Neural progenitor cell (in vitro differentiated cells): ENCODE results near the gene SPOP. TPM values are rescaled to one million over a fixed set of nuclear protein-coding genes. Genes with fewer than 3 reads are reported as not detected.
A peak's percentile ranks its signal among the peaks of the same experiment; 100 is the strongest.
"Not testable (repeated sequence)": the region's sequence is repeated elsewhere in the genome, so short reads cannot be mapped to it uniquely, and the experiment has no call there.

ENCODE experiments used
- DNase-seq: peaks from one replicate; pipeline ENCODE4 v3.0.0-alpha.2; 2016; ENCODE audit warnings: low spot score
- H2AFZ ChIP-seq: fragments of 200-600 bp; sonication (generic); replicated peaks from 2 replicates; pipeline ENCODE4 v1.6.1; 2016; ENCODE audit warnings: antibody characterized with exemption
- H3F3A ChIP-seq: fragments of 200-600 bp; sonication (generic); 2 replicates; pipeline ENCODE4 v1.6.1; 2016; ENCODE audit warnings: antibody characterized with exemption, low read depth
- H3K27ac ChIP-seq: fragments of 200-600 bp; sonication (generic); 2 replicates; pipeline ENCODE4 v1.5.1; 2016; ENCODE audit warnings: mild to moderate bottlenecking
- H3K27me3 ChIP-seq: fragments of 200-600 bp; sonication (generic); 2 replicates; pipeline ENCODE4 v1.6.1; 2016; ENCODE audit warnings: mild to moderate bottlenecking, moderate library complexity
- H3K36me3 ChIP-seq: fragments of 200-600 bp; sonication (generic); 2 replicates; pipeline ENCODE4 v1.5.1; 2016
- H3K4me1 ChIP-seq: fragments of 200-600 bp; sonication (generic); 2 replicates; pipeline ENCODE4 v1.6.1; 2016; ENCODE audit warnings: mixed run types
- H3K4me2 ChIP-seq: fragments of 200-600 bp; sonication (generic); 2 replicates; pipeline ENCODE4 v1.6.1; 2016
- H3K4me3 ChIP-seq: fragments of 200-600 bp; sonication (generic); 2 replicates; pipeline ENCODE4 v1.5.1; 2016
- H3K79me2 ChIP-seq: fragments of 200-600 bp; sonication (generic); 2 replicates; pipeline ENCODE4 v1.6.1; 2016; ENCODE audit warnings: low read depth
- H3K9ac ChIP-seq: fragments of 200-600 bp; sonication (generic); 2 replicates; pipeline ENCODE4 v1.6.1; 2016
- H3K9me3 ChIP-seq: fragments of 200-600 bp; sonication (generic); 2 replicates; pipeline ENCODE4 v1.5.1; 2016; ENCODE audit warnings: low read depth
- H4K20me1 ChIP-seq: fragments of 200-600 bp; sonication (generic); 2 replicates; pipeline ENCODE4 v1.6.1; 2016; ENCODE audit warnings: low read depth
- H3K27ac Mint-ChIP-seq: 3 replicates; pipeline ENCODE4 v1.8.0; 2021; ENCODE audit warnings: mixed read lengths
- H3K27me3 Mint-ChIP-seq: 2 replicates; pipeline ENCODE4 v1.8.0; 2022; ENCODE audit warnings: low read depth, mild to moderate bottlenecking, inconsistent platforms, moderate library complexity, mixed read lengths; ENCODE audit not compliant: insufficient read depth
- H3K36me3 Mint-ChIP-seq: 3 replicates; pipeline ENCODE4 v1.8.0; 2021; ENCODE audit warnings: mixed read lengths
- H3K4me1 Mint-ChIP-seq: 3 replicates; pipeline ENCODE4 v1.8.0; 2021; ENCODE audit warnings: mixed read lengths
- H3K4me3 Mint-ChIP-seq: 3 replicates; pipeline ENCODE4 v1.8.0; 2021; ENCODE audit warnings: mild to moderate bottlenecking, moderate library complexity, mixed read lengths
- H3K9me3 Mint-ChIP-seq: 3 replicates; pipeline ENCODE4 v1.8.0; 2020; ENCODE audit warnings: mixed read lengths
- EZH2 ChIP-seq: fragments of 200-600 bp; sonication (generic); IDR thresholded peaks from 2 replicates; pipeline ENCODE4 v1.6.1; 2017; ENCODE audit warnings: antibody characterized with exemption, mild to moderate bottlenecking, moderate library complexity
- EZH2phosphoT487 ChIP-seq: fragments of 200-600 bp; sonication (generic); IDR thresholded peaks from 2 replicates; pipeline ENCODE4 v1.6.1; 2017; ENCODE audit warnings: antibody characterized with exemption
- total RNA-seq: library from RNA; depleted of rRNA; stranded (reverse); fragments of >200 nt; gene quantifications from 2 replicates; pipeline ENCODE4 v1.2.3, GENCODE V29; 2015; ENCODE audit warnings: low replicate concordance
- TF ChIP-seq, protein P1 (sequence below): fragments of 200-600 bp; sonication (generic); IDR thresholded peaks from 2 replicates; pipeline ENCODE4 v1.5.1; 2017; ENCODE audit warnings: antibody characterized with exemption, mild to moderate bottlenecking

The SPOP gene
- total RNA-seq, 1 donor from 2014 or later: 40.3 TPM

- Histone ChIP-seq H3K4me3 (no peak overlapping the region), H3K4me2 (peak overlapping the region; percentile 77), H4K20me1 (no peaks in the 10 kb centered on the region), H3K27me3 (peaks cover 62% of the 10 kb centered on the region), H3K9me3 (no peaks in the 10 kb centered on the region), H3F3A (peaks cover 44% of the 10 kb centered on the region), H2AFZ (no peak overlapping the region), H3K79me2 (no peaks in the 10 kb centered on the region), H3K27ac (no peak overlapping the region), H3K9ac (no peak overlapping the region), H3K36me3 (no peaks in the 10 kb centered on the region), H3K4me1 (peaks cover 15% of the 10 kb centered on the region)
- Mint-ChIP-seq H3K27me3 (peaks cover 46% of the 10 kb centered on the region), H3K36me3 (no peaks in the 10 kb centered on the region), H3K27ac (no peak overlapping the region), H3K9me3 (no peaks in the 10 kb centered on the region), H3K4me3 (peak overlapping the region; percentile 77), H3K4me1 (peaks cover 12% of the 10 kb centered on the region)
- TF ChIP-seq EZH2phosphoT487 (no peak), EZH2 (no peak)
- TF ChIP-seq, protein P1, sequence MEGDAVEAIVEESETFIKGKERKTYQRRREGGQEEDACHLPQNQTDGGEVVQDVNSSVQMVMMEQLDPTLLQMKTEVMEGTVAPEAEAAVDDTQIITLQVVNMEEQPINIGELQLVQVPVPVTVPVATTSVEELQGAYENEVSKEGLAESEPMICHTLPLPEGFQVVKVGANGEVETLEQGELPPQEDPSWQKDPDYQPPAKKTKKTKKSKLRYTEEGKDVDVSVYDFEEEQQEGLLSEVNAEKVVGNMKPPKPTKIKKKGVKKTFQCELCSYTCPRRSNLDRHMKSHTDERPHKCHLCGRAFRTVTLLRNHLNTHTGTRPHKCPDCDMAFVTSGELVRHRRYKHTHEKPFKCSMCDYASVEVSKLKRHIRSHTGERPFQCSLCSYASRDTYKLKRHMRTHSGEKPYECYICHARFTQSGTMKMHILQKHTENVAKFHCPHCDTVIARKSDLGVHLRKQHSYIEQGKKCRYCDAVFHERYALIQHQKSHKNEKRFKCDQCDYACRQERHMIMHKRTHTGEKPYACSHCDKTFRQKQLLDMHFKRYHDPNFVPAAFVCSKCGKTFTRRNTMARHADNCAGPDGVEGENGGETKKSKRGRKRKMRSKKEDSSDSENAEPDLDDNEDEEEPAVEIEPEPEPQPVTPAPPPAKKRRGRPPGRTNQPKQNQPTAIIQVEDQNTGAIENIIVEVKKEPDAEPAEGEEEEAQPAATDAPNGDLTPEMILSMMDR: no peak
- DNase-seq: no peak
Observed at GRCh38 chr17:49570540-49571242, 107.2 kb downstream of the SPOP start.

GRCh38 chr17:49568695-49569047 lies 109.2 kb downstream of the SPOP start:
- H2AFZ ChIP-seq: not testable (repeated sequence)
- peaks cover 31% of the 10 kb centered on the region for H3F3A ChIP-seq

DNA sequence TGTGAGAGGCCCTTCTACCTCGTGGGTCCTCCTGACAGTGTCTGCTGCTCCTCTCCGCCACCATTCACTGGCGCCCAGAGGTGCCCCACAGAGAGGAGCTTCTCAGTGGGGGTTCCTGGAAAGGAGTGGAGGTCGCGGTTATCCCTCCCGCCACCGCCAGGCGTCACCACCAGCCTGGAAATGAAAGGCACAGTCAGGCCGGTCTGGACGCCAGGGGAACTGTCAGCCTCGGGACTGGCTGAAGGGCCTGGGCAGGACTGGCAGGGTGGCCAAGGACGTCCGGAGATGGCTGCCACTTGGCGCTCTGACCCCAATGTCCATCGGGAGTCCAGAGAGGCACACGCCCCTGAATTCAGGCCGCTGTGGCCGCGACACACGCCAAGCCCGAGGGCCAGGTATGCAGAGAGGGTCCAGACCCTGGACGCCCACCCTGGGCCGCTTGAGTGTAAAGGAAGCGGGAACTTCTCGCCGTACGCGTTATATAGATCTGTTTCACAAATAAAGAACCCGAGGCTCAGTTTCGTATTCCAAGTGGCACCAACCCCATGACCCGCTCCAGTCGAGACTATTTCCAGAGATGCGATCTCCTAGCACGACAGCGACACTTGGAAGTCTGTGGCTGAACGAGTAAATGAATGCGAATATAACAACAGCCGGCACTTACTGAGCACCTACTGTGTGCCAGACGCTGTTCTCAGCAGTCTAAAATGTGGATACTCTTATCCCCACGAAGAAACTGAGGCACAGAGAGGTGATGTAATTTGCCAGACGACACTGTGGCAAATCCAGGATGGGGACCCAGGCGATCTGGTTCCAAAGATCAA lies 109.8 kb downstream of the SPOP start:
- Mint-ChIP-seq H3K27ac (no peak overlapping the region), H3K27me3 (peaks cover 38% of the 10 kb centered on the region), H3K9me3 (no peaks in the 10 kb centered on the region), H3K4me1 (peaks cover 12% of the 10 kb centered on the region), H3K4me3 (peak overlapping the region; percentile 67), H3K36me3 (no peaks in the 10 kb centered on the region)
- Histone ChIP-seq H3K4me3 (peak overlapping the region; percentile 32), H3K27ac (no peak overlapping the region), H3K36me3 (no peaks in the 10 kb centered on the region), H3K27me3 (peaks cover 60% of the 10 kb centered on the region), H3F3A (peaks cover 31% of the 10 kb centered on the region), H3K4me1 (peaks cover 9% of the 10 kb centered on the region), H3K9ac (no peak overlapping the region), H3K79me2 (no peaks in the 10 kb centered on the region), H3K9me3 (no peaks in the 10 kb centered on the region), H3K4me2 (peak overlapping the region; percentile 72), H2AFZ (peak overlapping the region; percentile 81), H4K20me1 (no peaks in the 10 kb centered on the region)
- DNase-seq: peak; percentile 92
- TF ChIP-seq EZH2phosphoT487: no peak
- peak; percentile 43 for TF ChIP-seq EZH2
- TF ChIP-seq, protein P1: peak; percentile 92

More at GRCh38 chr17:49568695-49569047, 109.2 kb downstream of the SPOP start:
- Mint-ChIP-seq H3K4me1 (peaks cover 12% of the 10 kb centered on the region), H3K27me3 (peaks cover 41% of the 10 kb centered on the region)
- H3K4me1 ChIP-seq, H3K9me3 Mint-ChIP-seq, H3K4me3 Mint-ChIP-seq, H3K27ac ChIP-seq, H3K36me3 ChIP-seq, H3K4me3 ChIP-seq, H3K9ac ChIP-seq, DNase-seq, H3K4me2 ChIP-seq, H3K27ac Mint-ChIP-seq, H4K20me1 ChIP-seq, H3K79me2 ChIP-seq, H3K36me3 Mint-ChIP-seq, H3K9me3 ChIP-seq: not testable (repeated sequence)
- H3K27me3 ChIP-seq: peaks cover 64% of the 10 kb centered on the region

GRCh38 chr17:49567104-49567521 lies 110.8 kb downstream of the SPOP start:
- Mint-ChIP-seq H3K36me3 (no peaks in the 10 kb centered on the region), H3K27ac (no peak overlapping the region), H3K27me3 (peaks cover 34% of the 10 kb centered on the region), H3K4me1 (peaks cover 12% of the 10 kb centered on the region), H3K4me3 (no peak overlapping the region), H3K9me3 (no peaks in the 10 kb centered on the region)
- Histone ChIP-seq H3K79me2 (no peaks in the 10 kb centered on the region), H3K4me2 (no peak overlapping the region), H3K4me3 (no peak overlapping the region), H2AFZ (no peak overlapping the region), H3K27me3 (peaks cover 53% of the 10 kb centered on the region), H3K36me3 (no peaks in the 10 kb centered on the region), H4K20me1 (no peaks in the 10 kb centered on the region), H3F3A (peaks cover 31% of the 10 kb centered on the region), H3K27ac (no peak overlapping the region), H3K4me1 (peaks cover 9% of the 10 kb centered on the region), H3K9me3 (no peaks in the 10 kb centered on the region), H3K9ac (no peak overlapping the region)
- DNase-seq: no peak
- TF ChIP-seq EZH2phosphoT487: no peak
- TF ChIP-seq, protein P1: no peak
- TF ChIP-seq EZH2: no peak
